ENCODE measurements around the gene SSX2. TPM values are rescaled to one million over a fixed set of nuclear protein-coding genes. Genes with fewer than 3 reads are reported as not detected.
"Not testable (repeated sequence)": the region's sequence is repeated elsewhere in the genome, so short reads cannot be mapped to it uniquely, and the experiment has no call there.

Gene SSX2
- not detected in 2 replicates for total RNA-seq

- not testable (repeated sequence) for DNase-seq (ENCODE audit: low read depth); H3K4me3 ChIP-seq (ENCODE audit: low read depth, low read length)
Observed at GRCh38 chrX:52707078-52707477, at the start of gene SSX2. Gene SSX2 (minus strand): TSS chrX:52707178. CDS start chrX:52705749, 1,429 bp downstream.

- not testable (repeated sequence) for DNase-seq (ENCODE audit: low read depth)
Observed at GRCh38 chrX:52750952-52751351, 44.0 kb upstream of the SSX2 start, which contains the start of gene SSX2B. Gene SSX2B (plus strand): TSS chrX:52751252. CDS start chrX:52752681, 1,429 bp downstream.

GRCh38 chrX:52692034-52692433 lies 14.9 kb downstream of the SSX2 start:
- H3K4me3 ChIP-seq (ENCODE audit: low read depth, low read length); DNase-seq (ENCODE audit: low read depth): not testable (repeated sequence)

More at GRCh38 chrX:52750952-52751351, 44.0 kb upstream of the SSX2 start, which contains the start of gene SSX2B:
- not testable (repeated sequence) for H3K4me3 ChIP-seq (ENCODE audit: low read depth, low read length)

GRCh38 chrX:52662218-52662617 lies 44.8 kb downstream of the SSX2 start:
- not testable (repeated sequence) for DNase-seq (ENCODE audit: low read depth); H3K4me3 ChIP-seq (ENCODE audit: low read depth, low read length)

GRCh38 chrX:52655475-52655874 lies 51.5 kb downstream of the SSX2 start:
- not testable (repeated sequence) for H3K4me3 ChIP-seq (ENCODE audit: low read depth, low read length); DNase-seq (ENCODE audit: low read depth)

GRCh38 chrX:52654800-52655199 lies 52.2 kb downstream of the SSX2 start, which contains the start of gene SSX7:
Gene SSX7 (minus strand): TSS chrX:52654900. CDS start chrX:52653472, 1,428 bp downstream.
- not testable (repeated sequence) for H3K4me3 ChIP-seq (ENCODE audit: low read depth, low read length); DNase-seq (ENCODE audit: low read depth)

- DNase-seq (ENCODE audit: low read depth); H3K4me3 ChIP-seq (ENCODE audit: low read depth, low read length): not testable (repeated sequence)
Observed at GRCh38 chrX:52650676-52651075, 56.3 kb downstream of the SSX2 start.

- not testable (repeated sequence) for H3K4me3 ChIP-seq (ENCODE audit: low read depth, low read length); DNase-seq (ENCODE audit: low read depth)
Observed at GRCh38 chrX:52648956-52649355, 58.0 kb downstream of the SSX2 start.

Small RNA genes lying within 50 kb of the gene (small RNA-seq; reads per million reads assigned to genes)
- not detected for gene AC244505.3
- not detected for gene AC244505.5
- gene AL450023.3: not detected
- gene RNA5SP504: not detected

Other genes with a start within 250 kb of the SSX2 start
- 0.32 TPM in 1 of 2 replicates, not detected in the other for gene XAGE1A, start 211.4 kb downstream of the SSX2 start, total RNA-seq
- gene XAGE1B, start 190.1 kb downstream of the SSX2 start, total RNA-seq: 0.32 TPM in 1 of 2 replicates, not detected in the other
- gene SSX7, start 52.3 kb downstream of the SSX2 start, total RNA-seq: not detected in 2 replicates
- gene SSX2B, start 44.1 kb upstream of the SSX2 start, total RNA-seq: 0.32 TPM in 1 of 2 replicates, not detected in the other
- gene SPANXN5, start 90.2 kb upstream of the SSX2 start, total RNA-seq: not detected in 2 replicates
- not detected in 2 replicates for gene XAGE5, start 104.1 kb upstream of the SSX2 start, total RNA-seq
- 0.64 TPM in 1 of 2 replicates, not detected in the other for gene XAGE3, start 160.9 kb upstream of the SSX2 start, total RNA-seq
- 19.6 and 20.3 TPM in 2 replicates for gene FAM156B, start 190.2 kb upstream of the SSX2 start, total RNA-seq

All from fibroblast of villous mesenchyme (primary cell).